NT2/D1 (cell line): ENCODE measurements around the gene ANKS4B.

ENCODE experiments used
- SUZ12 ChIP-seq: IDR thresholded peaks from 2 replicates; pipeline ENCODE4 v1.6.1; 2011; ENCODE audit not compliant: insufficient read length, insufficient read depth; ENCODE audit errors: extremely low read depth
- YY1 ChIP-seq: IDR thresholded peaks from 2 replicates; pipeline ENCODE4 v1.6.1; 2011; ENCODE audit not compliant: insufficient read length, insufficient read depth
- ZNF274 ChIP-seq: IDR thresholded peaks from 2 replicates; pipeline ENCODE4 v1.6.1; 2011; ENCODE audit warnings: mild to moderate bottlenecking, low read depth, low read length

GRCh38 chr16:21301168-21301894 is 67.8 kb downstream of the ANKS4B start:
- TF ChIP-seq YY1 (no peak), ZNF274 (no peak), SUZ12 (no peak)
